HG03064 (cell line): ENCODE measurements around the gene LEUTX.
"Not testable (repeated sequence)": the region's sequence is repeated elsewhere in the genome, so short reads cannot be mapped to it uniquely, and the experiment has no call there.

ENCODE experiments used
- ATAC-seq: cut with Tn5 transposase; IDR thresholded peaks from one replicate; pipeline ENCODE4 v1.9.1; 2021; ENCODE audit warnings: low read depth; ENCODE audit not compliant: unreplicated experiment

Gene LEUTX, protein sequence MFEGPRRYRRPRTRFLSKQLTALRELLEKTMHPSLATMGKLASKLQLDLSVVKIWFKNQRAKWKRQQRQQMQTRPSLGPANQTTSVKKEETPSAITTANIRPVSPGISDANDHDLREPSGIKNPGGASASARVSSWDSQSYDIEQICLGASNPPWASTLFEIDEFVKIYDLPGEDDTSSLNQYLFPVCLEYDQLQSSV

DNA sequence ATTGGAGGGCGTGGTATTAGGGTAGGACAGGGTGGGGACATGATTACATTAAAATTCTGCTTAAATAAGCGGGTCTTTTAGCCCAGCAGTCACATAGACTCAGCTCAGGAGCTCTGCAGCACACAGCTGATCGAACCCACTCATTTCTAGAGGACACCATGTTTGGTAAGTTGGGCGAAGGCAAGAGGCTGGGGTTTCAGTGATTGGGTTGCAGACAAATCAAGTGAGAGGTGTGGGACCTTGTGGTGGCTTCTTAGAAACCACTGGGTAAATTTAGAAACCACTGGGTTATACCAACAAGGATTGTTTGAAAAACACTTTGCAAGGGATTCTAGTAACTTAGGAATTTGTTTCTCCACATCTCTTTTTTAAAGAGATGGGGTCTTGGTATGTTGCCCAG is at the start of gene LEUTX:
TSS of gene LEUTX (plus strand) at position 92 of the 400 bp plus-strand sequence. CDS start at position 159, 67 bp downstream.
- no peak for ATAC-seq

DNA sequence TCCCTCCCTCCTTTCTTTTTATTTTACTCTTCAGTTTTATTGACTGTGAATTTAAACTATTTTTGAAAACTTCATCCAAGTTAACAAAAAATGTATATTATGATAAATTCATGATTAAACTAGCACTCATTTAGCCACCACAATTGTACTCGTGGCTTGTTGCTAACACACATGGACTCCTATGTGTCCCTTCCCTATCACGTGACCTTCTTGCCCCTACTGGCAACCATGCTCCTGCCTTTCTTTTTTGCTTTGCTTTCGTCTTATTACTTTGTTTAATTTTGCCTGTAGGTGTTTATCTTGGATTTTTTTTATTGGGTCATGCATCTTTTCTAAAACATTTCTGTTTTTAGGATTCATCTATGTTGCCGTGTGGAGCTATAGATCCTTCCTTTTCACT is 49.1 kb upstream of the LEUTX start:
- ATAC-seq, result no peak

GRCh38 chr19:39731685-39732084 is 47.0 kb upstream of the LEUTX start:
- ATAC-seq, result no peak

DNA sequence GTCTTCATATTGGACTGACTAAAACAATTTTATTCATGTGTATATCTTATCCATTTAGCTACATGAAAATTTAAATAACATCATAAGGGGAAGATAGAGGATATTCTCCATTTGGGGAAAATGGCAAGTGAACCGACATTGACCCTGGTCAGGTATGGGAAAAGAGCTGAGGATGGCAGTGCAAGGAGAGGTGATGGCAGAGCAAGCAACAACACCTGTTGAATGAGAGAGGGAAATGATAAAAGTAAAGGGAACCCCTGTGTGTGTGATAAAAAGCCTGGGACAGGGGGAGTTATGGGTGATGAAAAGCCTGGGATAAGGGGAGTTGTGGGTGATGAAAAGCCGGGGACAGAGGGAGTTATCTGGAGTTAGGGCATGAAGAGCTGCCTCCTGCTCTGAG is 44.8 kb upstream of the LEUTX start:
- no peak for ATAC-seq

GRCh38 chr19:39735688-39736087 is 43.0 kb upstream of the LEUTX start:
- no peak for ATAC-seq

DNA sequence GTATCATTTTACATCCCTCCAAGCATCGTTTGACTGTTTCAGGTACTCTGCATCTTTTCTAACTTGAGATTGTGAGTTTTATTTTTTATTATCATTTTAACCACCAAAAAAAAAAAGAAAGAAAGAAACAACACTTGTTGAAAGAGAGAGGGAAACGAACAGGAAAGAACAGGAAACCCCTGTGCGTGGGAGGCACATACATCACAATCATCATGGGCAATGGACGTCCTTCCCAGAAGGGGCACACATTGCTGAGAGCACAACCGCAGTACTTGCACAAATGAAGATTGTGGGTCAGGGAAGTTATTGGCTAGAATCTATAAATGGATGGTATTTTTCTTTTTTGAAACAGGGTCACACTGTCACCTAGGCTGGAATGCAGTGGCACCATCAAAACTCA is 42.6 kb upstream of the LEUTX start:
- ATAC-seq, result no peak

DNA sequence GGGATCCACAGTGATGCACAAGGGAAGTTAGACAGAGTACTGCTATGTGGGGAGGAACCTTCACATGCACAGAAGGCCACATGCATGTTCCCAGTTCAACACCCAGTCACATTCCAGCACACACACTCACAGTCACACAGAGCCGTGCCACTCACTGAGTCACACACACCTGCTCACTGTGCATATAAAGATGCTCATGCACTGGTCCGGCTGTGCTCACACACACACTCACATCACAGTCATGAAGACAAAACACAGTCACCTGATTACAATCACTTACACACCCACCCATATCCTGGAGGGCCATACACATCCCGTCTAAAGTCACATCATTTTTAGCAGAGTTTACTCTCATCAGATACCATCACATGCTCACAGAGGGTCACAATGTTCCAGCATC is 41.3 kb upstream of the LEUTX start:
- ATAC-seq, result no peak

- ATAC-seq, result no peak
These were observed 40.8 kb upstream of the LEUTX start, which contains the start of gene CLC for GRCh38 chr19:39737891-39738290. Gene CLC (minus strand): TSS chr19:39738029. CDS start chr19:39737952, 77 bp downstream.

DNA sequence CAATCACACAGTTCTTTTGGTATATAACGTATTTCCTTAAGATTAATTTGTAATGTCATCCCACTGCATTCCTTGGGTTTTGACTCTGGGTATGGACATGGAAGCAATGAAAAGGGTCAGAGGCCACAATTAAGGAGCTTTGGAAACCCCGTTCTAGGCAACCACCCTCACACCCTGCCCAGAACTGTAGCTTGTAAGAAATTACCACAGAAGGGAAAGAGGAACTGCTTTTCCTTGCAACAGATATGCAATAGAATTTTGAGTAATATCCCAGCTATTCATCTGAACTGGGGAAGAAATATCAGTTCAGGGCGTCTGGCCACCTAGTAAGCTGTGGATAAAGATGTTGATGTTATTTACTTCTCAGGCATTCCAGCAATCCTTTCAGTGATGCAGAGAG is 39.8 kb upstream of the LEUTX start:
- no peak for ATAC-seq

DNA sequence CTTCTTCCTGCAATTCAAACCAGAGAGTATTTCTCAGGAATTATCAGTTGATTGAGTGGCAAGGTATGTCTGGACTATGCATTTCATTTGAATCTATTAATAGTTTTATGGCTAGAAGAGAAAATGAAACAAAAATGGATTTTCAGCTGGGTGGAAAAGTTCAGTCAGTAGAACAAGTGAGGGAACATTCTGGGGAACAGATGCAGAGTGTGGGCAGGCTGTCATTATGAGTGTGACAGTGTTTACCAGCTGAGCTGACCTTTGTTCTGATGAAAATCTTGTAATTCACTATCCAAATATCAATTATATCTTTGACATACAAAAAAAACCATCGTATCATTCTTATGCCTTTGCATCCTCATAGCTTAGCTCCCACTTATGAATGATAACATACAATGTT is 38.3 kb upstream of the LEUTX start:
- ATAC-seq, result no peak

DNA sequence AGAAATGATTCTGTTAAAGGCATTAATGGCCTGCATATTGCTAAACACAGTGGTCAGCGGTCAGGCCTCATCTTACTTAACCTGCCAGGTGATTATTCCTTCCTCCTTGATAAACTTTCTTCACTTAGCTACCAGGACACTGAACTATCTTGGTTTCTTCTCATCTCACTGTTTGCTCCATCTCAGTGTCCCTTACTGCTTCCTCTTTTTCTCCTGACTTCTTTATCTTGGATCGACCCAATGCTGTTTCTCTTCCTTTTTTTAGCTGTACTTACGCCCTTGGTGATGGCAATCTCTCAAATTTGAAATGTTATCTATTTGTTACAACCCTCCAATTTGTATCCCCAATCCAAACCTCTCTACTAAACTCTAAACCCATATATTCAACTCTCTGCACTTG is 33.0 kb upstream of the LEUTX start:
- no peak for ATAC-seq

GRCh38 chr19:39746836-39747529 is 31.7 kb upstream of the LEUTX start:
- no peak for ATAC-seq

DNA sequence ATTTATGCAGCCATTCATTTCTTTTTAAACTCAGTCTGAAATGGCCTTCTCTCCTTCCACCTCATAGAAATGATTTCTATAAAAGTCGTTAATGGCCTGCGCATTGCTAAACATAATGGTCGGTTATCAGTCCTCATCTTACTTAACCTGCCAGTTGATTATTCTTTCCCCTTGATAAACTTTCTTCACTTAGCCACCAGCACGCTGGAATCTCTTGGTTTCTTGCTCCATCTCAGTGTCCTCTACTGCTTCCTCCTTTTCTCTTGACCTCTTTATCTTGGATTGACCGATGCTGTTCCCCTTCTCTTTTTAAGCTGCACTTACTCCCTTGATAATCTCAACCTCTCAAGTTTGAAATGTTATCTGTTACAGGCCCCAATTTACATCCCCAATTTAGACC is 28.7 kb upstream of the LEUTX start:
- no peak for ATAC-seq

- no peak for ATAC-seq
These were observed 26.3 kb upstream of the LEUTX start for GRCh38 chr19:39752390-39752789.

DNA sequence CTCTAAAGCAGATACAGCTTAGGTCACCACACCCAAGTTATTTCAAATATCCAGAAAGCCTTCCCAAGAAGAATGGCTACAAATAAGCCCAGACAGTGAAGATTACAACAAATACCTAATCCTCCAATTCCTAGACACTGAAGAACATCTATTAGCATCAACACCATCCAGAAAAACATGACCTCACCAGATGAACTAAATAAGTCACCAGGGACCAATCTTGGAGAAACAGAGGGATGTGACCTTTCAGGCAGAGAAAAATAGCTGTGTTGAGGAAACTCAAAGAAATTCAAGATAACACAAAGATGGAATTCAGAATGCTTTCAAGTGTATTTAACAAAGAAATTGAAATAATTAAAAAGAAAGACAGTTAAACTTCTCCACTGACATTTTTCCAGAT is 25.9 kb upstream of the LEUTX start:
- no peak for ATAC-seq

DNA sequence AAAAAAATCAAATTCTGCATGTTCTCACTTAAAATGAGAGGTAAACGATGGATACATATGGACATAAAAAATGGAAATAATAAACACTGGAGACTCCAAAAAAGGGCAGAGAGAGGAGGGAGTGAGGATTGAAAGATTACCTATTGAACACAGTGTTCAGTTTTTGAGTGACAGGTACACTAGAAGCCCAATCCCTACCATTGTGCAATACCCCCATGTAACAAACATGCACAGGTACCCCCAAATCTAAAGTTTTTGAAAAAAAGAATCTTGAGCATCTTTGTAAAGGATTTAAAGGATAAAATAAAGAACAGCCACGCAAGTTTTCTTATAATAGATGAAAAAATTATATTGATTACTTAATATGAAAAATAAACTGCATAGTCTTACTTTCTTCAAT is 24.1 kb upstream of the LEUTX start:
- no peak for ATAC-seq

DNA sequence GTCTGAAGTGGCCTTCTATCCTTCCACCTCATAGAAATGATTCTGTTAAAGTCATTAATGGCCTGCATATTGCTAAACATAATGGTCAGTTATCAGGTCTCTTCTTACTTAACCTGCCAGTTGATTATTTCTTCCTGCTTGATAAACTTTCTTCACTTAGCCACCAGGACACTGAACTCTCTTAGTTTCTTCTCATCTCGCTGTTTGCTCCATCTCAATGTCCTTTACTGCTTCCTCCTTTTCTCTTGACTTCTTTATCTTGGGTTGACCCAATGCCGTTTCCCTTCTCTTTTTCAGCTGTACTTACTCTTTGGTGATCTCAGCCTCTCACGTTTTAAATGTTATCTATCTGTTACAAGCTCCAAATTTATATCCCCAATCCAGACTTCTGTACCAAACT is 23.7 kb upstream of the LEUTX start:
- ATAC-seq, result no peak

- ATAC-seq, result no peak
These were observed 19.0 kb upstream of the LEUTX start for GRCh38 chr19:39759457-39760184.

DNA sequence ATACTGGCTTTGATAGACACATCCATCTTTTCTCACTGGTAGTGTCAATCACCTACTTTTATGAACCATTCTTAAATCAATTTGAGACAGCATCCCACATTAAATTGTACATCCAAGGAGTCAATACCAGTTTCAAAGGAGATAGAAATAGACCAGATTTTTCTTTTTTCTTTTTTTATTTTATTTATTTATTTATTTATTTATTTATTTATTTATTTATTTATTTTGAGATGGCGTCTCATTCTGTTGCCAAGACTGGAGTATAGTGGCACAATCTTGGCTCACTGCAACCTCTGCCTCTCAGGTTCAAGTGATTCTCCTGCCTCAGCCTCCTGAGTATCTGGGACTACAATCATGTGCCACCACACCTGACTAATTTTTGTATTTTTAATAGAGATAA is 16.8 kb upstream of the LEUTX start:
- not testable (repeated sequence) for ATAC-seq

DNA sequence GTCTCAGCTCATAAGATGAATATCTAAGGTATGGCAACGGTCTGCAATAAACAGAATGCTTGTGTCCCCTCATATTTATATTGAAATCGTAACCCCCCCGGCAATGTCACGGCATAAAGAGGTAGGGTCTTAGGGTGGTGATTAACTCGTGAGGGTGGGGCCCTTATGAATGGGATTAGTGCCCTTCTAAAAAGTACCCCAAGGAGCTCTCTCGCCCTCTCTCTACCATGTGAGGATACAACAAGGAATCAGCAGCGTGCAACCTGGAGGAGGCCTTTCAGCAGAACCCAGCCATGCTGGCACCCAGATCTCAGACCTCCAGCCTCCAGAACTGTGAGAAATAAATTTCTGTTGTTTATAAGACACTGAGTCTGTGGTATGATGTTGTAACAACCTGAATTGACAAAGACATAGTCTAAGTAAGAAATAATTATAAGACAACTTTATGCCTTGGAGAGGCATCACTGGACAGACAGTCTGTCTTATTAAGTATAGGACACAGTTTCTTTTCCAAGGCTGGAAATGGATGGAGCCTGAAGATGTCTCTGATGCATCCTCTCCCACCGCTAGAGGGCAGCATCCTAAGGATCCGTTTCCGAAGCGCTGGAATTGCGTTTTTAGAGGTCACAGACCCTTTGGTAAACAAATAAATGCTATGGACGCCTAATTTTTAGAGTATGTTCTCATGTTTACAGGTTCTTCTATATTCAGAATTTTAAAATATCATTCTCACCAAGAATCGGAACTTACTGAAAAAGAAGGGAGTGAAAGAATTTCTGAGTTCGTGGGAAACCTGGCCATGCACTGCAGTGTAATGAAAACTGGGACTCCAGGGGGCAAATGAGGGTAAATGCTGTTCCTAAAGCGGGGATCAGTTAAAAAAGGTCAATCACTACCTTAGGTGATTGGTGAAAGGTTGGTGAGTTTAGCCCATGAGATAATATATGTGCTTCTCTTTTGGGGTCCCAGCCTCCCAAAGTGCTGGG is 13.3 kb upstream of the LEUTX start:
- ATAC-seq, result no peak

DNA sequence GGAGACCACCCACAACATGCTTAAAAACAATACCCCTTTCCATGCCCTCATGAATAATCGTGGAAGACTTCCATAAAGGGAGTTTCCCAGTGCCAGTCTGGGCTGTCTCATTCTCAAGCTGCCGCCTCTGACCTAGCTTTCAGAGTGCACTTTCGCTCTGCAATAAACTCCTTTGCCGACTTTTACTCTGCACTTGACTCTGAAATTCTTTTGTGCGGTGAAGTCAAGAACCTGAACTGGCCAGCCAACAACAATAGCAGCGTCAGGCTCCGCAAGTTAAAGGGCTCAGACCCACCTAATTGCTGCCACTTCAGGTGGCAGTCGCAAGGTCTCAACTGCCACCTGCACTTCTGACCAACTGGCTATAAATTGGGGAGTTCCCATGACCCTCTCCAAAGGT is 10.3 kb upstream of the LEUTX start:
- ATAC-seq, result no peak
